ENCODE data around the gene LRRC23. TPM values are rescaled to one million over a fixed set of nuclear protein-coding genes. Genes with fewer than 3 reads are reported as not detected.

The LRRC23 gene
- total and polyA plus RNA-seq, 9 of the 15 experiments (the other 6 are each of a cell fraction or from before 2014, with no cell fraction given), result 2.2 to 7.0 (median 3.0) TPM

- TF ChIP-seq MLX (CRISPR knock-in tag; conservative IDR thresholded peaks at IDR 0.05) (no peak), ZNF197 (CRISPR knock-in tag; IDR thresholded peaks at IDR 0.05; ENCODE audit: low read depth) (no peak), TGIF2 (CRISPR knock-in tag; IDR thresholded peaks at IDR 0.05) (no peak), FOXP1 (CRISPR knock-in tag; IDR thresholded peaks at IDR 0.05) (peak; percentile 43; the same call in 1 of the 2 replicates), CBX1 (IDR thresholded peaks at IDR 0.05; ENCODE audit: low read depth) (peak; percentile 60; the same call in 1 of the 2 replicates), FOXO4 (CRISPR knock-in tag; IDR thresholded peaks at IDR 0.05) (no peak), POLR2AphosphoS5 (IDR thresholded peaks at IDR 0.05; ENCODE audit: control insufficient read depth, insufficient read depth, low read depth, low read length) (peak; percentile 24; the same call in 1 of the 2 replicates), PTTG1 (tag; IDR thresholded peaks at IDR 0.05; ENCODE audit: low read depth) (no peak), THRAP3 (IDR thresholded peaks at IDR 0.05; ENCODE audit: borderline replicate concordance) (no peak), ZNF507 (tag; conservative IDR thresholded peaks at IDR 0.05) (no peak), CTBP1 (IDR thresholded peaks at IDR 0.05; ENCODE audit: borderline replicate concordance) (peak; percentile 84), E4F1 (CRISPR knock-in tag; IDR thresholded peaks at IDR 0.05; ENCODE audit: borderline replicate concordance) (no peak), IRF2 (CRISPR knock-in tag; IDR thresholded peaks at IDR 0.05) (no peak), CREM (IDR thresholded peaks at IDR 0.05; ENCODE audit: low read depth) (peak; percentile 99), SRF (CRISPR knock-in tag; IDR thresholded peaks at IDR 0.05) (peak in 1 of 2 experiments; percentile 12; a peak in 1 of 4 replicates), CBX8 (IDR thresholded peaks at IDR 0.05; ENCODE audit: borderline replicate concordance, extremely low read depth, low read depth, low read length, poor library complexity, severe bottlenecking) (no peak), ZNF583 (CRISPR knock-in tag; IDR thresholded peaks at IDR 0.05) (no peak), NR2F6 (CRISPR knock-in tag; IDR thresholded peaks at IDR 0.05) (0 out of 2 replicates have a peak, but pooled peaks have one; percentile 19), ZNF780A (CRISPR knock-in tag; IDR thresholded peaks at IDR 0.05) (peak; percentile 85), GABPA (tag; conservative IDR thresholded peaks at IDR 0.05; ENCODE audit: low read depth) (peak; percentile 73), E2F1 (CRISPR knock-in tag; IDR thresholded peaks at IDR 0.05) (peak; percentile 92), ZNF830 (CRISPR knock-in tag; IDR thresholded peaks at IDR 0.05) (peak; percentile 85; the same call in 1 of the 2 replicates)
Measured at GRCh38 chr12:6937481-6938352, 33.1 kb downstream of the LRRC23 start (continued).
